GM19463 (cell line): ENCODE data around the gene SNAP47.

Source experiments
- ATAC-seq: cut with Tn5 transposase; IDR thresholded peaks from one replicate; pipeline ENCODE4 v1.9.1; 2021; ENCODE audit warnings: mild to moderate bottlenecking, moderate library complexity; ENCODE audit not compliant: unreplicated experiment

Gene SNAP47

DNA sequence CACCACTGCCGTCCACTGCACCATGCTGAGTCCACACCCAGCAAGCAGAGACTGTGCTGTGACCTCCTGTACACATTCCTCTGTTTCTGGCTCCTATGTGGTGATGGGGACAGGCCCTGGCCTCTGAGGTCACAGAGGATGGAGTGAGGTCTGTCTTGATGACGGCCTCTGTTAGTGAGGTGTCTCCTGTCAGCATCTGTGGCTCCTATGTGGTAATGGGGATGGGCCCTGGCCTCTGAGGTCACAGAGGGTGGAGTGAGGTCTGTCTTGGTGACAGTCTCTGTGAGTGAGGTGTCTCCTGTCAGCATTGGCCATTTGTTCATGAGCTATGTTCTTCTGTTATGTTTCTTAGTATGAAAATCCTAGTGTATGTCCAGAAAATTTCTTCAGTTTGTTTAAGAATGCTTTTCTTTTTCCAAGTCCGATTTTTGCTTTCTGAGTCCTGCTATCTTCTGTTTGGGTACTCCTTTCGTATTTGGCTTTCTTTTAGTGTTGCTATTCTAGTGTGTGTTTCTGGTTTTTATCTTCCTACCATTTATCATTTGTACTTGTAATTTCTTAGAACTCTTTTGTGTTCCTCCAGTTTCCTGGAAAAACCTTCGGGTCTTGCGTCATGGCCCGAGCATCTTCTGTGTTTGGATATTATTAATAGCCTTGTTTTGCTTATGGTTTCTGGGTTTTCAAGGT is 13.4 kb downstream of the SNAP47 start:
- ATAC-seq, result no peak

GRCh38 chr1:227749225-227749624 is 14.0 kb downstream of the SNAP47 start:
- ATAC-seq, result no peak

DNA sequence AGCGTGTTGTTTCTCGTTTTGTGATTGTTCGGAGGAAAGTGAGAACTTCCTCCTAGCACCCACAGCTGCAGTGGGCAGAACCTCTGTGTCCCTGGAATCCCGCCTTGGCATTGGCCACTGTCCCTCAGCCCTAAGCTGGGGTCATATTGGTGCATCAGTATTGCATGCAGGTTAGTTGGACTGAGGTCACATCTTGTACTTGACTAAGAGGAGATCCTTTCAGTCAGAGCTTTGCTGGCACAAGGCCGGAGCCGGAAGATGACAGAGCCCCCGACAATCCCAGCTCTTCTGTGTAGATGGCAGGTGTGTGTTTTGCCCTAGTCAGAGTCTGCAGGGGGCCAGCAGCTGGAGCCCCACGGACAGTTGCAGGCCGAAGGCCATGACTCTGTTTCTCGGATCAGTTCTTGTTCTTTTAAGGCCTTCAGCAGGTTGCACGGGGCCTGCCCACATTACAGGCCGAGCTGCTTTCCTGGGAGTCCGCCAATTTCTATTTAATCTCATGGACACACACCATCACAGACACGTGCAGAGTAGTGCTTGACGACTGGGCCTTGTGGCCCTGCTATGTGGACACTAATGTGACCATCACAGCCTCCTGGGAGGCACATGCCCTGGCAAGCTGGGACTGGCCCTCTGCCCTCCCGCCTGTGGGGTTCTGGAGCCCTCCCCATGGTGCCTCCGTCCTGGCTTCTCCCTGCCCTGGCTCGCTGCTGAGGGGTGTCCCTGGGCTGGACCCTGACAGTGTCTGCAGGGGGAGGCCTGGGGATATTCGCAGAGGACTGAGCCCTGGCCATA is 14.9 kb downstream of the SNAP47 start:
- ATAC-seq, result no peak

- ATAC-seq, result no peak
Observed at GRCh38 chr1:227753999-227754711, 18.9 kb downstream of the SNAP47 start.

DNA sequence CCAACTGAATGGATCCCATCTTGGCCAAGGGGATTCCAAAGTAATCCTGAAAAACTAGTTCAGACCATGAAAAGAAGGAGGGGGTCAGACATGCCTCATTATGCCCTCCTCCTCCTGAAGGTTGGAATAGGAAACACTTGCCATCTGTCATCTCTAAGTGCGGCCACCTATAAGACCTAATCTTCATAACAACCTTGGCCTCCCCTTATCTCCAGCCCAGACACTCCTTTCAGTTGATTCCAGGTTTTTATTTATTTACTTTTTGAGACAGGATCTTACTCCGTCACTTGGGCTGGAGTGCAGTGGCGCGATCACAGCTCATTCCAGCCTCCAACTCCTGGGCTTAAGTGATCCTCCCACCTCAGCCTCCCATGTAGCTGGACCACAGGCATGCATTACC is 19.7 kb downstream of the SNAP47 start:
- no peak for ATAC-seq

DNA sequence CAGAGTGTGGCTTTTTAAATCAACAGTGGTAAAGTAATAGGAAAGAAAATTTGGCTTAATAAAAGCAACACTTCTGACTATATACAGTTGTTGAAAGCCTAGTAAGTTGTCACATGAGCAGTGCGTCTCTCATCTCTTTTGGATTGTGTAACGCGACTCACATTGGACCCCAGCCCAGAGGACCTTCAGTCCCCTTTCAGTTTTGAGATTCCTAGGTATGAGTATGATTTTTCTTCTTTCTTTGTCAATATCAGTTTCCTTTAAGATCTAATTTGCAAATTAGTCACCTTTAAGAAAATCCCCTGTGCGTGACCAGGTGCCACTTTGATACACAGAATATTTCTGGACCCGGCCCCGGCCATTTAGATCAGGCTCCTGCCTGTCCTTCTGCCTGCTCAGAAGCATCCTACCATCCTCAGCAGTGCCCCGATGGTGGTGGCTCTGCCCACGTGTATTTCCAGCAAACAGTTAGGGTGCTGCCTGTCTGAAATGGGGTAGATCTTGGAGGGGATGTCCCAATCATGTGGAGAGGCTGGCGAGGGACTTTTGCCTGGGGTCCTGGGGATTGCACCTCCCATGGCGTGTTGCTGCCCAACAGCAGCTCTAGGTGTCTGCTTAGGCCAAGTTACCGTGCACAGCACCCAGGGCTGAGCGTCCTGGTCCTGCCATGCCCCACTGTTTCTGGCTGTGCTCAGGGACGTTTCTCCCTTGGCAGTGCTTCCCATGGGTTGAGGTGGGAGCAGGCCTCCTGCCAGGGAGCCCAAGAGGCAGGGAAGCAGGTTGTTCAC is 21.1 kb downstream of the SNAP47 start:
- ATAC-seq, result no peak

DNA sequence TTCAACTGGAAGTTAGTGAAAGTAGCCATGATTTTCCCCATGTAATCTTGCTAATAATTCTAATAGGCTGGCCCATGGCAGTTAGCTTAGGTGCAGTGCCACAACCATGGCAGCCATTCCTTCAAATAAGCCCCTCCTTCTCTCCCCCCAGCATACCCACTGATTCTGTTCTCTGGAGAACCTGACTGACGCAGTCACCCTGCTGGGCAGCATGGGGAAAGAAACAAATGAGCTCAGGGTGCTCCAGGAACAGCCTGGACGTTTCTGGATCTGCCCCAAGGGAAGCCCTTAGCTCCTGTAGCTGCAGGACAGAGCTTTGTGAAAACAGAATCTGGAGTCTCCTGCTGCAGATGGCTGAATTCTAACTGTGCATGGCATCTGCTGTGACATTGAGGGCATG is 22.5 kb downstream of the SNAP47 start:
- no peak for ATAC-seq

DNA sequence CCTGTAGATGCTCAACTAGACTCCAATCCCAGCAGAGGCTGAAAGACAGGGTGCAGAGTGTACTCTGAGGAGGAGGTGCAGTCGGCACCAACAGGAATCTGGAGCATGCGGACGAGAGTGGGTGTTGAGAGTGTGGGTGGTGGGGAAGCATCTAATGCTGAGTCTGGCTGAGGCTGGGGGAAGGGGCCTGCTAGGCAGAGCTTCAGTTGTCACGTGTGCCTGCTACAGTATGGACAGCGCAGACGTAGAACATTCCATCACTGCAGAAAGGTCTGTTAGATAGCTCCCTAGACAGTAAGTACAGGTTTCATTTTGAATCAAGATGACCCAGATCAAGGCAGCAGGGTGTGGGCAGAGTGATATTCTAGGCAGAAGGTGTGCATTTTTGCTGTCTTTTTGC is 23.1 kb downstream of the SNAP47 start:
- peak; percentile 35 for ATAC-seq

DNA sequence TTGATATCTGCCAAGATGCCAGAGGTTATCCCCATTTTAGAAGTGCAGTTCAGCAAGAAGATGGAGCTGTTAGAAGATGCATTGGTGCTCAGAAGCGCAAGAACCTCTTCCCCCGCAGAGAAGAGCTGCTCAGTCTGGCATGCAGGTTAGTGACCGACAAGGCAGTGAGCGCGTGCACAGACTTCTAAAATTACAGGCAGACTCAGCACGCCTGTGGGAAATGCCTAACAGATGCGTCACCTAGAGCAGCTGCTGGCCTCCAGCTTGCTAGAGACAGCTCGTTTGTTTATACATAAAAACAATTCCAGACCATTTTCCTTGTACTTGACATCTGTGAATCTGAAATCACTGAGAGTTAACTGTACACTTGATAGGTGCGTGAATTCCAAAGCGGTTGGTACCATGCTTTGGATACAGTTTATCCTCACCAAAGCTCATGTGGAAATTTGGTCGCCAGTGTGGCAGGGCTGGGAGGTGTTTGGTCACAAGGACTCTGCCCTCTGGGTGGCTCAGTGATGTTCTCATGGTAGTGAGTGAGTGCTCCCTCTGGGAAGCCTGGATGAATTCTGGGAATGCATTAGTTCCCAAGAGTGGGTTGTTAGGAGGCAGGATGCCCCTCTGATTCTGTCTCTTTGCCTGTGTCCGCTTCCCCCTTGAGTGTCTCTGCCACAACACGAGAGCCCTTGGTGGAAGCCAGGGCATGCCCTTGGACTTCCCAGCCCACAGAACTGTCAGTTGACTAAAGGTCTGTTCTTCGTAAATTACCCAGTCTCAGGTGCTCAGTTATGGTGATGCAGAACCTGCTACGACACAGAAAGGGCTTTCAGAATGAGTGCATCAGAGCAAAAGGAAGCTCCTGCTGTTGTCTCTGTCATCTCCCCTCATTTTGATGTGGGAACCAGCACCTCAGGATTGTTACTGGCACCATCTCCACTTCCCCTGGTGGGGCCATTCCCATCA is 24.4 kb downstream of the SNAP47 start:
- ATAC-seq, result no peak

DNA sequence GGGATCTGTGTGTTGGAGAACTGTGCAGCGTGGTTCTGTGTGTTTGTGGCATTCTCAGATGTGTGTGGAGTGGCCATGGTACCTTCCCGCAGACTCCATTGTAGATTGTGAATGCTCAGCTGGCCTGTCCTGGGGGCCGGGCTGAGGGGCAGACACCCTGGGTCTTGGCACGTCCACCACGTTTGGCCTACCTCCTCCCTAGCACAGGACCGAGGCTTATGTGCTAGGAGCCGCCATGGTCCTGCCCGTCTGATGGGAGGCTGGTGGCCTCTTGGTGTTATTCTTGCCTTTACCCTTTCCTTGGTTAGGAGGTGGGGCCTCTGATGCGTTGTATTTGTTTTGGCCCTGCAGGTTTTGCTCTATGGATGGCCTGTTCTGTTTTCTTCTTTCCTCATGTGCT is 25.1 kb downstream of the SNAP47 start:
- ATAC-seq, result no peak

GRCh38 chr1:227761621-227762230 is 26.5 kb downstream of the SNAP47 start:
- ATAC-seq, result no peak

DNA sequence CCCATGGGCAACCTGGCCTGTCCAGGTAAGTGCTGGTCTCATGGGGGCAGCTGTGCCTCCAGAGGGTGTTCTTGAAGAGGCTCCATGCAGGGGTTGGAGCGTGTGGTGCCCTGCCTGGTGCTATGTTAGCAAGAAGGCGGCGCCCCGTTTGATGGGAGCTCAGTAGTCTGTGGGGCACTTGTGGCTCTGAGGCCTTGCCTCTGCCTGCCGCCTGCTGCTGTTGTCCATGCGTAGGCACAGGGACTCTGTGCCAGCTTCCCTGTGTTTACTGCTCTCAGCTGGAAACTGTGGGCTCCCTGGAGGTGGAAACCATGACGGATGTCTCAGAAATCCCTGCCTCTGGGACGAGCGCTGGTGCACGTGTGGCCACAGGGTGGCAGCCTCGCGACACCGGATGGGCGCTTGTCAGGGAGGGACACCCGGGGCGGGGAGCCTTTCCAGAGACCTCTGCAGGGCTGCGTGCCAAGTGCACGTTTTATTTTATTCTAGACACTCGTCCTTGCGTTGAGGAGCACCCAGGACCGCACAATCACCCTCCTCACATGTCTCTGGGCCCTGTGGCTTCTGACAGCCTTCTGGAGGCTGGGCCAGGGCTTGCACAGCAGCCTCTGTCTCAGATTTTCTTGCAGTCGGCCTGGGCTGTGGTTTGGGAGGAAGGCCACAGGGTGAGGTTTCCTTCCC is 27.1 kb downstream of the SNAP47 start:
- peak; percentile 87 for ATAC-seq

DNA sequence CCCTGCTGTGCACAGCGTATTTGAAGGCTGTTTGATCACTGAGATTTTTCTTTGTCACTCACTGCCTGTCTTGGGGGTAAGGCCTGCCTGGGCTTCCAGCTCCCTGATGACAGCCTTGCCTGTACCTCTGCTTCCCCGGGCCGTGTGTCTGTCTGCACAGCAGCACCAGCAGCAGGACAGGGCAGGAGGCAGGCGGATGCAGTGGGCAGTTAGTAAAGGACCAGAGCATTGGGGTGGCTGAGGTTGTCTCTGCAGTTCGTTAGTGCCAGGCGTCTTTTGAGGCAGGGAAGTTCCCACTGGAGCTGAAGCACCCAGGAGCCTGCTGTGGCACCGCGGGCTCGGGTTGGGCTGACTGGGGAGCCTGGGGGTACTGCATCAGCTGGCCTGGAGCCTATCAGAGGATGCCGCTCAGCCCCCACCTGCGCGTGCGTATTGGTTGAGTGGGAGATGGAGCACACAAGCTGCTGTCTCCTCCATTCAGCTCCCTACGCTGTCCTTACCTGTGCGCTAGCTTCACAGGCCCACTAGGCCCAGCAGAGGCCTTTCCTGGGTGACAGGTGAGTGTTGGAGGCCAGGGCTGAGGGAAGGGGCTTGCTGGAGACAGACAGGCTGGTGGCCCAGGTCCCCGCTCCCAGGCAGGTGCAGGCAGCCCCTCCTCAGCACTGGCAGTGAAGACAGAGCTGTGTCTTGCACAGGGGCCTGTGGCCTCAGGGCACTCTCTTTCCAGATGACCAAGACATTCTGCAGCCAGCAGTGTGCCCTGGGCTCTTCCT is 28.2 kb downstream of the SNAP47 start:
- ATAC-seq, result no peak

GRCh38 chr1:227764019-227764391 is 28.8 kb downstream of the SNAP47 start:
- no peak for ATAC-seq

GRCh38 chr1:227765261-227766014 is 30.2 kb downstream of the SNAP47 start:
- ATAC-seq, result no peak

DNA sequence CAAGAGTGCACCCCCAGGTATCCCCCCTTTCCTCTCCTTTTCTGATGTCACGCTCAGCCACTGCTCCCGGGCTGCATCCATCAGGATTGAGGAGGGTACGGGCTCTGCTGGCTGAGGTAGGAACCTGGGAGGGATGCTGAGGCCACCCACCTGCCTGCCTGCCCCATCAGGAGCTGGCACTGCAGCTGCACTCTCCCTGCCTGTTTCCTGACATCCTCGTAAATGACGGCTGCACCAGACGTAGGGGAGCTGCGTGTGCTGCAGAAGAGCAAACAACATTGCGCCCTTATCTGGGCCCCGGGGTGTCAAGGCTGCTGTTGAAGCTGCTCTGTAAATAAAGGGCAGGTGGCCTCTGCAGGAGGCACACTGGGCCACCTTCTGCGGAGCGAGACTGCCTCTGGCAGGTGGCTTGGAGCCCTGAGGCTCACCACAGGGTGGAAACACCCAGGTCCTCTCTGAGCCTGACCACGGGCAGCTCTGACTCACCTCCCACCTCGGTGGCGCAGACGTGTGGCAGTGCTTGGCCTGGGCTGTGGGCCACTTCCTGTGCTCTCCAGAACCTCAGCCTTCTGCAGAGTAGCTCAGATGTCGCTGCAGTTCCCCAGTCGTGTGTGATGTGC is 30.9 kb downstream of the SNAP47 start:
- ATAC-seq, result no peak

DNA sequence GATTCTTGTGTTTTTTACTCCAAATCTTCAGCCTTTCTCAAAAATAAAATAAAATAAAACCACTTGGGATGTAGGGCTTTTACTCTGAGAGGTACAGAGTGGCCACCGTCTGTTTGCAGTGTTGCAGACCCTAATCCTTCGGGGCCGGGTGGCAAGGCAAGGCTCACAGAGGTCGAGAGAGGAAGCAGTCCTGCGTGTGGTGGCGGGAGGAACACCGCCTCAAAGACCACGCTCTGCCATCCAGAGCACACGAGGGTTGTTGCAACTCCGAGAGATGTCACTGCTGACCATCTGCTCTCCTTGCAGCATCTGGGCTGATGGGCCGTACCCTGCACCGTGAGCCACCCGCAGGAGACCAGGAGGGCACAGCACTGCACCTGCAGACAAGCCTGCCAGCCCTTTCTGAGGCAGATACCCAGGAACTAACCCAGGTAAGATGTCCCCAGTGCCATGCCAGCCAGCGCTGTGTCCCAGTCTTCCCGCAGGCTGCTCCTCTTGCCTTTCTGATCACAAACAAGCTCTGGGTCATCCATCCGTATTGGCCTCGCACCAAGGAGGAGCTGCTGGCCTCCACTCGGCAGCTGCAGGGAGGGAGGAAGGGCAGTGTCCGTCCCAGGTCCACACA is 31.5 kb downstream of the SNAP47 start:
- ATAC-seq, result no peak
